CD4-positive, alpha-beta T cell treated with Interleukin-6 at 100 ng/mL for 8 hours (primary cell): Measurements from ENCODE around the gene TNFRSF21.
"Not testable (repeated sequence)": the region's sequence is repeated elsewhere in the genome, so short reads cannot be mapped to it uniquely, and the experiment has no call there.

Experiments
- DNase-seq: peaks from one replicate; pipeline ENCODE4 v3.0.0-alpha.2; 2020; ENCODE audit warnings: mixed read lengths, low spot score

The TNFRSF21 gene

GRCh38 chr6:47321577-47321976 lies 11.9 kb upstream of the TNFRSF21 start:
- no peak for DNase-seq

GRCh38 chr6:47319867-47320266 lies 10.2 kb upstream of the TNFRSF21 start:
- no peak for DNase-seq

DNA sequence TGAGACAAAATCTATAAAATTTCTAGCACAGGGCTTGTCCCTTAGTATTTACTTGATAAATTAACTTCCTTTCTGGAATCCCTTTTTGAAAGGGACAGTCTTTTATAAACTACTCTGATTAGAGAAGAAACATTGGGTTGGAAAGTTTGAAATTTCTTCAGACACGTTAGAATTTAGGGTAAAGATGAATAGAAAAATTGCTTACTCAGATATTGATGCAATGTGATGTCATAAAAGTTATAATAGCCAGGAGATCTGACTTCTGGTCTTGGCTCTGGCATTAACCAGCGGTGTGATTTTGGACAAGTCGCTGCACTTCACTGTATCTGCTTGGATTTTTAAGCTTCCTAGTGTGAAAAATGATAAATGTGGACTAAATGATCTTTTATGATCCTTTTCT lies 9.7 kb upstream of the TNFRSF21 start:
- no peak for DNase-seq

DNA sequence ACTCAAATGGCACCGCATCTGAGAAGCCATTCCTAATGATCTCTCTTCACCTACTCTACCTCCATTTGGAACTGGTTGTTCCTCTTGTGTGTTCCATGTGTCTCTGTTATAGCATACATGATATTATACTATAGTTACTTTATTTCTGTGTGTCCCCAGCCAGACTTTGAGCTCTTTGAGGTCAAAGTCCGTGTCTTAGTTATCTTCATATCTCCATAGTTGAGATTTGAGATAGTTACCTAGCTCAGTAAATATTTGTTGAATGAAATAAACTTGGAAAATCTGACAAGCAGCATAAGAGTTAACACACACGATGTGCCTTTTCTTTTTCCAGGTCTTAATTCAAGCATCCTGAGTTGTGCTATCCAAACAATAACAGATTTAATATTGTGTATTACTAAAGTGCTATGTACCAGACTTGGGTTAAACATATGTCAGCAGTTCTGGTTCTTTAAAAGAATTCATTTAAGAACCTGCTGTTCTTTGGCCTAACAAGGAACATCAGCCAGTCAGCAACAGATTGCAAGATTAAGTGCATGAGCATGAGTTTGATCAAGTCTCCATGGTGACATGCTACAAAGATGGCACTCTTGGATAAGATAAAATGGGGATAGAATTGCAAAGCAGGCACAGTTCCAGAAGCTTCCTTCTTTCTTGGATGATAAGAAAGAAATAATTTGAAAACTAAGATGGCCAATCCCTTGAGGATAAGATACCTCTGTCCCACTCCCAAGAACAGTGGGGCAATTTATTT lies 8.7 kb upstream of the TNFRSF21 start:
- DNase-seq = no peak

DNA sequence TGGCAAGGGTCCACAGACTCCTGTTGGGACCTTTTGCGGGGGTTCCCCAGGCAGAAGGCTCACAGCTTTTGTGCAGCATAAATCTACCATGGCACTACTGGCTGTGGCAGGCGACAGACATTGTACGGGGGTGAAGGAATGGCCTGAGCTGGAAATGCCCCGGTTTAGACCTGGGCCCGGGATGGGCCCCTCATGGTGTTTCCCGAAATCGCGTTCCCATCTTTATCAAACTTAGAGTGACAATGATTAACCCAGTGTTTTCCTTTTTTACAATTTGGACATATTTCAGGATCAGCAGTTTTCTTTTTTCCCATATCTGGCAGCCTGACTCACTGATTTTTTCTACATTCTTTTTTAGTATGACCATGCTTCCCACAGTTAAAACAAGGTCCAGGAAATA lies 5.5 kb upstream of the TNFRSF21 start:
- DNase-seq = not testable (repeated sequence)

DNA sequence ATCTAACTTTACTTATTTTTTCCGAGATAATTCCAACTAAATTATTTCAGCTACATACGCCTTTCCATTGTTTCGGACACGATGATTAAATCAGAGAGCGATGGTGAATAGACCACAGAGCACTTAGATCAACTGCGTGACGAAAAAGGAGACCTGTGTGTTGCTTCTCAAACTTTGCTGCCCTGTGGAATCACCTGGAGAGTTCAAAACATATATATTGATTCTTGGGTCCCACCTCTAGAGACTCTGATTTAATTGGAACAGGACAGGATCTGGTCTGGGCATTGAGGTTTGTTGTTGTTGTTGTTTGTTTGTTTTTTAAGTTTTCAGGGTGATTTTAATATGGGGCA lies 401 bp upstream of the TNFRSF21 start:
- DNase-seq = no peak

DNA sequence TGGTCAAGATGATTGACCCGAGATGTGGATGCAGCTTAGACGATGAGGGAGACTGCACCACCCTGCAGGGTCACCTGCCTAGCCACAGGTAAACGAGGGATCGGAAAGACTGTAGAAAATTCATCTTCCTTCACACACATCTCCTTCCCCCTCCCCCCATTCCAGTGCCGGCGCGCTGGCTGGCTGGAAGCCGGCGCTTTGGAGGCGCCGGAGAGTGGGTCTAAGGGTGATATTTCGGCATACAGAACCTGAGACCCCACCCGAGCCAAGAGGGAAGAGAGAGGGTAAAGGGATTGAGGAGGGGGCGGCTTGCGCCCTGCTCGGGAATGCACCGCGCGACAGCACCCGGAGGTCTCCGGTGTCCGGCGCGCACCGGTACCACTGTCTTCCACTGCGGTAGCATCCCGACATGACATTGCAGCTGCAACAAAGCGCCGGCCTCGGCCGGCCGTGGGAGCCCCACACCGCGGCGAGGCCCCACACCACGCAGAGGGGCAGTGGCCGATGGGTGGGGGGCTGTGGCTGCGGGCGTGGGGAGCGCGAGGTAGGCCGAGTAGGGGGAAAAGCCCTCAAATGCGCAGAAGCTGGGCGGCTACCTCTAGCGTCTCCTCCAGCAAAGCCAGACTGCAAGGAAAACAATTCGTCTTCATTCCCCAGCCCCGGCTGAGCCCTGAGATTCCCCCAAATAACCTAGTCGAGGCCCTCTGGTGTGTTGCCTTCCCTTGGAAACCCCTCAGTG lies 984 bp downstream of the TNFRSF21 start:
- no peak for DNase-seq

- no peak for DNase-seq
These were observed 1.5 kb downstream of the TNFRSF21 start for GRCh38 chr6:47308198-47308517.

DNA sequence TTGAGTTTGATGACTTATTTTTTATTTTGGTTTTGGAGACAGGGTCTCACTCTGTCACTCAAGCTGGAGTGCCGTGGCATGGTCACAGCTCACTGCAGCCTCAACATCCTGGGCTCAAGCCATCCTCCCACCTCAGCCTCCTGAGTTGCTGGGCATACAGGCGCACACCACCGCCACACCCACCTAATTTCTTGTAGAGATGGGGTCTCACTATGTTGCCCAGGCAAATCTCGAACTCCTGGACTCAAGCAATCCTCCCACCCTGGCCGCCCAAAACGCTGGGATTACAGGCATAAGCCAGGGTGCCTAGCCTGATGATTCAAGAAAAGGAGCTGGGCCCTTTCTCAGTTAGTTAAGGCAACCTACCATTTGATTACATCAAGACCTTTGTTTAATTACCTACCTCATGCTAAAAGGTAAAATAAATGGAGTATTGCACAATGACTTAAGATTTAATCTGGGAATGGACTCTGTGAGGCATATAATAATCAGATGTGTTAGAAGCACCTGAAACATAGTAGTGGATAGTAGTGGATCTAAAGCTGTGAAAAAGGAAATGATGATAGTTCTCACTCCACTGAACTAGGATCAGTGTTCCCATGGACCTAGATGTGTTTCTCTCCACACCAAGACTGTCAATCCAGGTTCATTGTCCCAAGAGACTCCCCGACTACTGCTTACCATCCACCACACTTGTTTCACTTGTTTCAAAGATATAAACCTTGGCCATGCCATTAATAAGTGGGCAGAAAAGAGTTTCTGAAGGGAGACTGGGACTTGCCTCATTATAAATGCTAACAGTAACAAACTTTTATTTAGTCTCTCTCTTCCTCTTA lies 2.1 kb downstream of the TNFRSF21 start:
- no peak for DNase-seq

DNA sequence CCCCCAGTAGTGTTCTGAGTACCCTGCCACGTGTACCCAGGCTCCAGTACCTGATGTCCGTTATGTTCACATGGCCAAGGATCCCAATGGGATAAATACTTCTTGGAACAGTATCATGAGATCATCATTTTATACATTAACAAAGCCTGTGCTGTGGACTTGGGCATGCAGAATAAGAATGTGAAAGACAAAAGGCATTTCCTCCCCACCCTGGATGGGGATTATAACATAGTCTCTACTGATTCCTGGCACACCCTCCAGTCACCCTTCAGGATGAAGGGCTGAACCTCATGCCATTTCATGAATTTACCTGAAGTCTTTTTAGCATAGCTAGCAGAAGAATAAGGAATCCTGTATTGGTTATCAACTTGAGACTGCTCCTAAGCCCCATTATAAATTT lies 2.8 kb downstream of the TNFRSF21 start:
- DNase-seq = no peak

GRCh38 chr6:47303861-47304260 lies 5.8 kb downstream of the TNFRSF21 start:
- no peak for DNase-seq

- DNase-seq = no peak
These were observed 6.4 kb downstream of the TNFRSF21 start for GRCh38 chr6:47303342-47303741.

- no peak for DNase-seq
These were observed 7.7 kb downstream of the TNFRSF21 start for GRCh38 chr6:47302043-47302442.

GRCh38 chr6:47301441-47301840 lies 8.3 kb downstream of the TNFRSF21 start:
- no peak for DNase-seq

GRCh38 chr6:47300417-47300816 lies 9.3 kb downstream of the TNFRSF21 start:
- DNase-seq = no peak

- DNase-seq = no peak
These were observed 9.7 kb downstream of the TNFRSF21 start for GRCh38 chr6:47299965-47300364.

DNA sequence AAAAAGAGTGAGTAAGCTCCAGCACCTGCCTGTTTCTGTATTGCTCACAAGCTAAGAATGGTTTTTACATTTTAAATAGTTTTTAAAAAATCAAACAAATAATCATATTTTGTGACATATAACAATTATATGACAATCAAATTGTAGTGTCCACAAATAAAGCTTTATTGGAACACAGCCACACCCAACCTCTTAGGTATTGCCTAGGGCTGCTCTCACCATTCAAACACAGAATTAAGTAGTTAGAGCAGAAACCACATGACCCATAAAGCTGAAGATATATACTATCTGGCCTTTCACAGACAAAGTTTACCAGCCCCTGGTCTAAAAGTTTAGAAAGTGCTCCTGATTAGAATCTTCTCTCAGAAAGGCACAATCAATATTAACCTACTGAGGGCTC lies 11.2 kb downstream of the TNFRSF21 start:
- DNase-seq = no peak

GRCh38 chr6:47294990-47295389 lies 14.7 kb downstream of the TNFRSF21 start:
- DNase-seq = no peak

GRCh38 chr6:47292944-47293343 lies 16.8 kb downstream of the TNFRSF21 start:
- DNase-seq = no peak

GRCh38 chr6:47292027-47292426 lies 17.7 kb downstream of the TNFRSF21 start:
- DNase-seq = no peak

GRCh38 chr6:47290124-47290834 lies 19.4 kb downstream of the TNFRSF21 start:
- no peak for DNase-seq
